Parathyroid adenoma (tissue), 2 donors: Measurements from ENCODE around the gene PIAS4.

Experiments used
- H2AFZ ChIP-seq: fragments of 300-600 bp; sonication (generic); one replicate; pipeline ENCODE4 v1.7.0; 2017; ENCODE audit warnings: antibody characterized with exemption, mild to moderate bottlenecking
- H3K27ac ChIP-seq: fragments of 300-600 bp; sonication (generic); one replicate; pipeline ENCODE4 v1.7.0; 2017
- H3K27me3 ChIP-seq: fragments of 300-600 bp; sonication (generic); one replicate; pipeline ENCODE4 v1.7.0; 2017; ENCODE audit warnings: low read length; ENCODE audit not compliant: control insufficient read depth, insufficient read depth
- H3K36me3 ChIP-seq: fragments of 300-600 bp; sonication (generic); one replicate; pipeline ENCODE4 v1.7.0; 2017; ENCODE audit warnings: low read length; ENCODE audit not compliant: control insufficient read depth, insufficient read depth
- H3K4me1 ChIP-seq: fragments of 300-600 bp; sonication (generic); one replicate; pipeline ENCODE4 v1.7.0; 2017; ENCODE audit warnings: control low read depth
- H3K4me2 ChIP-seq: fragments of 300-600 bp; sonication (generic); one replicate; pipeline ENCODE4 v1.7.0; 2017; ENCODE audit warnings: low read length
- H3K4me3 ChIP-seq: fragments of 300-600 bp; sonication (generic); one replicate; pipeline ENCODE4 v1.7.0; 2017; ENCODE audit warnings: low read depth, low read length
- H3K79me2 ChIP-seq: fragments of 300-600 bp; sonication (generic); one replicate; pipeline ENCODE4 v1.7.0; 2017; ENCODE audit warnings: control low read depth
- H3K9ac ChIP-seq: fragments of 300-600 bp; sonication (generic); one replicate; pipeline ENCODE4 v1.7.0; 2017; ENCODE audit warnings: mild to moderate bottlenecking
- H3K9me3 ChIP-seq: fragments of 300-600 bp; sonication (generic); one replicate; pipeline ENCODE4 v1.7.0; 2017; ENCODE audit warnings: low read length; ENCODE audit not compliant: control insufficient read depth
- TF ChIP-seq, protein P1 (sequence below): fragments of 300-600 bp; sonication (generic); IDR thresholded peaks from one replicate; pipeline ENCODE4 v1.7.0; 2017; ENCODE audit warnings: antibody characterized with exemption, mild to moderate bottlenecking
- donor health status: primary hyperparathyroidism.

The PIAS4 gene

DNA sequence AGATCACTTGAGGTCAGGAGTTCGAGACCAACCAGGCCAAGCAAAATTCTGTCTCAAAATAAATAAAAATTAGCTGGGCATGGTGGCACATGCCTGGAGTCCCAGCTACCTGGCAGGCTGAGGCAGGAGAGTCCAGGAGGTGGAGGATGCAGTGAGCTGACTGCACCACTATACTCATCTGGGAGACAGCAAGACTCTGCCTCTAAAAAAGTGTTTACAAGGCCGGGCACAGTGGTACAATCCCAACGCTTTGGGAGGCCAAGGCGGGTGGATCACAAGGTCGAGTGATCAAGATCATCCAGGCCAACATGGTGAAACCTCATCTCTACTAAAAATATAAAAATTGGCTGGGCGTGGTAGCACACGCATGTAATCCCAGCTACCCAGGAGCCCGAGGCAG is 32.4 kb upstream of the PIAS4 start:
- H3K27ac ChIP-seq = no peak overlapping the region
- peaks cover 11% of the 10 kb centered on the region for H3K79me2 ChIP-seq
- H2AFZ ChIP-seq = no peak overlapping the region
- no peaks in the 10 kb centered on the region for H3K9me3 ChIP-seq
- no peaks in the 10 kb centered on the region for H3K27me3 ChIP-seq
- TF ChIP-seq, protein P1, sequence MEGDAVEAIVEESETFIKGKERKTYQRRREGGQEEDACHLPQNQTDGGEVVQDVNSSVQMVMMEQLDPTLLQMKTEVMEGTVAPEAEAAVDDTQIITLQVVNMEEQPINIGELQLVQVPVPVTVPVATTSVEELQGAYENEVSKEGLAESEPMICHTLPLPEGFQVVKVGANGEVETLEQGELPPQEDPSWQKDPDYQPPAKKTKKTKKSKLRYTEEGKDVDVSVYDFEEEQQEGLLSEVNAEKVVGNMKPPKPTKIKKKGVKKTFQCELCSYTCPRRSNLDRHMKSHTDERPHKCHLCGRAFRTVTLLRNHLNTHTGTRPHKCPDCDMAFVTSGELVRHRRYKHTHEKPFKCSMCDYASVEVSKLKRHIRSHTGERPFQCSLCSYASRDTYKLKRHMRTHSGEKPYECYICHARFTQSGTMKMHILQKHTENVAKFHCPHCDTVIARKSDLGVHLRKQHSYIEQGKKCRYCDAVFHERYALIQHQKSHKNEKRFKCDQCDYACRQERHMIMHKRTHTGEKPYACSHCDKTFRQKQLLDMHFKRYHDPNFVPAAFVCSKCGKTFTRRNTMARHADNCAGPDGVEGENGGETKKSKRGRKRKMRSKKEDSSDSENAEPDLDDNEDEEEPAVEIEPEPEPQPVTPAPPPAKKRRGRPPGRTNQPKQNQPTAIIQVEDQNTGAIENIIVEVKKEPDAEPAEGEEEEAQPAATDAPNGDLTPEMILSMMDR = no peak
- no peaks in the 10 kb centered on the region for H3K36me3 ChIP-seq
- H3K4me3 ChIP-seq = no peak overlapping the region
- H3K4me1 ChIP-seq = peaks cover 2% of the 10 kb centered on the region
- H3K4me2 ChIP-seq = no peak overlapping the region
- H3K9ac ChIP-seq = no peak overlapping the region

DNA sequence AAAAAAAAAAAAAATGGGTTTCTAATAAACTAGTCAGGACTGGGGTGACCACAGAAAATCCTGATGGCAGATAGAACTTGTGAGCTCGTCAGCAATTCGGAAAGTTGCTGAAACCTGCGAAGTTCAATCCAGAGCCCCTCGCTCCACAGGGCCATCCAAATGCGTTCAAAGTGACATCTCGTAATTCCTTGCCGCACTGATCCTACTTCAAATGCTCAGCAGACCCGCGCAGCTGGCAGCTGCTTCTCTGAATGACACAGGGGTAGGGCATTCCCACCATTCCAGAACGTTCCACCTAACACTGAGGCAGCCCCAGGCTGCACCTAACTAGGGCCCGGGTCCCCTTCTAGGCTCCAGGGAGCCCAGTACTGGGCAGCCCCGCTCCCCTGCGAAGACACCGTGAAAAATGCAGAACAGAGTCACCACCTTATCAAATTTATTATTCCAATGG is 31.9 kb upstream of the PIAS4 start:
- Histone ChIP-seq H3K27me3 (no peaks in the 10 kb centered on the region), H3K4me3 (no peak overlapping the region), H3K36me3 (no peaks in the 10 kb centered on the region), H3K27ac (no peak overlapping the region), H3K4me2 (no peak overlapping the region), H3K4me1 (peaks cover 2% of the 10 kb centered on the region), H2AFZ (no peak overlapping the region), H3K9ac (no peak overlapping the region), H3K79me2 (peaks cover 11% of the 10 kb centered on the region), H3K9me3 (no peaks in the 10 kb centered on the region)
- TF ChIP-seq, protein P1 = no peak

DNA sequence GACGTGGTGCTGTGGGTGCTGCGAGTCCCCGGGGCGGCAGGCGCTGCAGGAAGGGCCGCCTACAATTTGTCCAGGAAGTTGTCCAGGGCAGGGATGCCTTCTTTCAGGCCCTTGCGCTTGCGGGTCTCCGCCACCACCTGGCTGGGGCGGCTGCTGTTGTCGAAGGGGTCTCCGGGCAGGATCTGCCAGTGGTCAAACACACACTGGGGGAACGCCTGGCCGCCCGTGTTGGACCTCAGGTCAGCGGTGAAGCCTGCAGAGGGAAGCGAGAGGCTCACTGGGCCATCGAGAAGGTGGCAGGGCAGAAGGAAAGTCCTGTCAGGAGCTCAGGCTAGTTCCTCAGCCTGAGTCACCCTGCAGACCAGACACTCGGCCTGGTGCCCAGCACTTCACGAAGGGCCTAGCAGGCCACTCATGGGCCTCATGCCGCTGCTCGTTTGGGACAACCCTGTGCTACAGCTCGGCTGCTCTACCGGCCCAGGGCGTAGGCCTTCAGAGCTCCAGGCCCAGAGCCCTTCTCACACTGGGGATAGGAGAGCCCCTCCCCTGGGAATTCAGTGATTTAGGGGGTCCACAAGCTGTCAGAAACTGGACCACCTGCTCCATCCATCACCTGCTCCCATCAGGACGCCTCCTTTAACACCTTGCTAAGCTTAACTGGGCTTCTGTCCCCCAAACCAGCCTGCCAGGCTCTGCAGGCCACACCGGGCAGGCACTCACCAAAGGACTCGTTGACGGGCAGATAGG is 30.9 kb upstream of the PIAS4 start:
- TF ChIP-seq, protein P1 = no peak
- H3K4me1 ChIP-seq = no peaks in the 10 kb centered on the region
- no peak overlapping the region for H2AFZ ChIP-seq
- H3K9me3 ChIP-seq = no peaks in the 10 kb centered on the region
- no peaks in the 10 kb centered on the region for H3K36me3 ChIP-seq
- H3K27me3 ChIP-seq = no peaks in the 10 kb centered on the region
- H3K4me3 ChIP-seq = no peak overlapping the region
- H3K9ac ChIP-seq = no peak overlapping the region
- H3K79me2 ChIP-seq = peaks cover 17% of the 10 kb centered on the region
- H3K4me2 ChIP-seq = no peak overlapping the region
- H3K27ac ChIP-seq = no peak overlapping the region

DNA sequence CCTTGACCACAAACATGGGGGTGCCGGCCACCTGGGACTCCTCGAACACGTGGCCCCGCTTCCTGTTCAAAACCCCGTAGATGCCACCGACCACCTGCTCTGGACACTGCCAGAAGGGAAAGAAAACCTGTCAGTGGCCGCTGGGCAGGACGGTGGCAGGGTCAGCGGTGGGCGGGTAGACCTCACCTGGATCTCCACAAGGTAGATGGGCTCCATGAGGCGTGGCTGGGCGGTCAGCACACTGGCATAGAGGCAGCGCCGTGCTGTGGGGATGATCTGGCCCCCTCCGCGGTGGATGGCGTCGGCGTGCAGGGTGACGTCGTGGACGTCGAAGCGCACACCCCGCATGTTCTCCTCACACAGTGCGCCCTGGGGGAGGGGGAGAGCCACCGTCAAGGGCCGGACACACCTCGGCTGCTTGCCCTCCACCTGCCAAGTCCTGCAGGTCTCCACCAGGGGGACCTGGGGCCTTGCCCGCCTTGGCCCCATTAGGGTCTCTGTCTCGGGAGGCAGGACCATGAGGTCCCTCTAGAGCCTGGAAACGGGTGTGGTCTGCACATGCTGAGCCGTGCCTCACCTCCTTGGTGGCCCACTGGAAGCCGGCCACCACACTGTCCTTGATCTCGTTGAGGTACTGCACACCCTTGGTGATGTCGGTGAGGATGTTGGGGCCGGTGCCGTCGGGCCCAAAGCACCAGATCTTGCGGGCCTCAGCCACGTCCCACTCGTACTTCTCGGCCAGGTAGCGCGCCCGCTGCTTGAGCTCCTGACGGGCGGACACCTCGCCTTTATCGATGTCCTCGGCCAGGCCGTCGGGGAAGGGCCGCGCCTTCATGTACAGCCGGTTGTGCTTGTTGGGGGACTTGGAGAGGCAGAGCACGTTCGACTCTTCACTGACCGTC is 30.0 kb upstream of the PIAS4 start:
- Histone ChIP-seq H3K4me1 (no peaks in the 10 kb centered on the region), H3K4me3 (no peak overlapping the region), H2AFZ (no peak overlapping the region), H3K27ac (no peak overlapping the region), H3K36me3 (no peaks in the 10 kb centered on the region), H3K79me2 (peaks cover 25% of the 10 kb centered on the region), H3K4me2 (no peak overlapping the region), H3K9me3 (no peaks in the 10 kb centered on the region), H3K27me3 (no peaks in the 10 kb centered on the region), H3K9ac (no peak overlapping the region)
- TF ChIP-seq, protein P1 = no peak
